Astrocyte of the spinal cord (primary cell): ENCODE results near the gene APLP1.
A peak's percentile ranks its signal among the peaks of the same experiment; 100 is the strongest.
"Not testable (repeated sequence)": the region's sequence is repeated elsewhere in the genome, so short reads cannot be mapped to it uniquely, and the experiment has no call there.

Experiments
- DNase-seq: peaks from one replicate; pipeline ENCODE4 v3.0.0; 2011; ENCODE audit warnings: low read depth, low spot score
- H3K4me3 ChIP-seq: 2 replicates; pipeline ENCODE4 v1.5.1; 2011; ENCODE audit warnings: low read depth, mild to moderate bottlenecking, low read length, moderate library complexity
- in situ Hi-C: cut with HindIII; loops from 2 replicates; pipeline ENCODE4 v1.10.0; 2017; ENCODE audit warnings: low sequenced_read_pairs
- TF ChIP-seq, protein P1 (sequence below): IDR thresholded peaks from 2 replicates; pipeline ENCODE4 v1.5.1; 2012; ENCODE audit warnings: low read depth, mild to moderate bottlenecking, low read length, inconsistent platforms

Gene APLP1

DNA sequence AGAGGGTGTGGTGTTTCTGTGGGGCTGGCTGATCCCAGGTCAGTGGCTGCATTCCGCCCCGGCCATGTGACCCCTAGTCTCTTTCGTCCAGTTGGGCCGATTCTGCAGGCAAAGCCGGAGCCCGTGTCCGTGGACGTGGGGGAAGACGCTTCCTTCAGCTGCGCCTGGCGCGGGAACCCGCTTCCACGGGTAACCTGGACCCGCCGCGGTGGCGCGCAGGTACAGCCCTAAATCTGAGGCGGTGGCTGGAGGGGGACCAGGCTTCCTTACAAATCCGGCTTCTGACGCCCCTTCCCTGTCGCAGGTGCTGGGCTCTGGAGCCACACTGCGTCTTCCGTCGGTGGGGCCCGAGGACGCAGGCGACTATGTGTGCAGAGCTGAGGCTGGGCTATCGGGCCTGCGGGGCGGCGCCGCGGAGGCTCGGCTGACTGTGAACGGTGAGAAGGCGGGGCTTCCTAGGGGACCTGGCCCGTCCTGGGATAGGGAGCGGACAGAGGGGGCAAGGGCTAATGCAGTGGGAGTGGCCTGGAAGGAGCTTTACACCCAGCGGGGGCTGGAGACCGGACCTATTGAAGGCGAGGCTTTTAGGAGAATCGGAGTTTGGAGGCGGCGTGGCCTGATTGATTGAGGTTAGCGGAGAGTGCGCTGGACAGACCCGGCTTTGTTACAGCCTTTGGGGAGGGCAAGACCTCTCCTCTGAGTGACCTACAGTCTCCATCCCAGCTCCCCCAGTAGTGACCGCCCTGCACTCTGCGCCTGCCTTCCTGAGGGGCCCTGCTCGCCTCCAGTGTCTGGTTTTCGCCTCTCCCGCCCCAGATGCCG, 7.3 kb upstream of the APLP1 start:
- TF ChIP-seq, protein P1, sequence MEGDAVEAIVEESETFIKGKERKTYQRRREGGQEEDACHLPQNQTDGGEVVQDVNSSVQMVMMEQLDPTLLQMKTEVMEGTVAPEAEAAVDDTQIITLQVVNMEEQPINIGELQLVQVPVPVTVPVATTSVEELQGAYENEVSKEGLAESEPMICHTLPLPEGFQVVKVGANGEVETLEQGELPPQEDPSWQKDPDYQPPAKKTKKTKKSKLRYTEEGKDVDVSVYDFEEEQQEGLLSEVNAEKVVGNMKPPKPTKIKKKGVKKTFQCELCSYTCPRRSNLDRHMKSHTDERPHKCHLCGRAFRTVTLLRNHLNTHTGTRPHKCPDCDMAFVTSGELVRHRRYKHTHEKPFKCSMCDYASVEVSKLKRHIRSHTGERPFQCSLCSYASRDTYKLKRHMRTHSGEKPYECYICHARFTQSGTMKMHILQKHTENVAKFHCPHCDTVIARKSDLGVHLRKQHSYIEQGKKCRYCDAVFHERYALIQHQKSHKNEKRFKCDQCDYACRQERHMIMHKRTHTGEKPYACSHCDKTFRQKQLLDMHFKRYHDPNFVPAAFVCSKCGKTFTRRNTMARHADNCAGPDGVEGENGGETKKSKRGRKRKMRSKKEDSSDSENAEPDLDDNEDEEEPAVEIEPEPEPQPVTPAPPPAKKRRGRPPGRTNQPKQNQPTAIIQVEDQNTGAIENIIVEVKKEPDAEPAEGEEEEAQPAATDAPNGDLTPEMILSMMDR = no peak
- no peak overlapping the region for H3K4me3 ChIP-seq
- no peak for DNase-seq
- in situ Hi-C loops = no loop called here

DNA sequence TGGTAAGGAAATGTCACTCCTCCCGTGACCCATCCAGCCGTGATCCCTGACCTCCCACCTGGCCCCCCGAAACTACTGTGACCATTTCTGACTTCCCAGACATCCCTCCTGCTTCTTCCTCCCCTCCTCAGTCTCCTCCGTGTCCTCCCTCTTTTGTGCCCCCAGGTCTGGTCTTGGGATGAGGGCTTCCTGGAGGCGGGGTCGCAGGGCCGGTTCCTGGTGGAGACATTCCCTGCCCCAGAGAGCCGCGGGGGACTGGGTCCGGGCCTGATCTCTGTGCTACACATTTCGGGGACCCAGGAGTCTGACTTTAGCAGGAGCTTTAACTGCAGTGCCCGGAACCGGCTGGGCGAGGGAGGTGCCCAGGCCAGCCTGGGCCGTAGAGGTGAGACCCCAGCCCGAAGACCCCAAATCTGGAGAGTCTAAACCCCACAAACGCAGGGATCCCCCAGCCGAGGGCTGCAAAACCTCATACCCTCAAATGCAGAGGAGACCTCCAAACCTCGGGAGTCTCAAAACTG, 6.7 kb upstream of the APLP1 start:
- no peak overlapping the region for H3K4me3 ChIP-seq
- TF ChIP-seq, protein P1 = no peak
- in situ Hi-C loops = no loop called here
- DNase-seq = no peak

DNA sequence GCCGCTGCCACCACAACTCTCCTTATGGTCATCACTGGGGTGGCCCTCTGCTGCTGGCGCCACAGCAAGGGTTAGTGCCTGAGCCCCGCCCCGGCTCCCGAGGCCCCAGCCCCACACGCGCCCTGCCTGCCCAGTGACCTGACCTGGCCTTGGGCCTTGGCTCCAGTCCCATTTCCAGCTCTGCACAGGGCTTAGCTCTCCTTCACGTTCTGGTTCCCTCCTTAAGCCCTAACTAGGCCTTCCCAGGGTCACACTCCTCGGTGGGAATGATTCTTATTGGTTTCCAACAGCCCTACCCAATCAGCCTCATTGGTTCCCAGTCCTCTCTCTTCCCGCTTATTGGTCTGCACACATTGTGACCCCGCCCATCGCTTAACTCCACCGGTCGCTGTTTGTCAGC, 5.8 kb upstream of the APLP1 start:
- TF ChIP-seq, protein P1 = no peak
- in situ Hi-C loops = no loop called here
- no peak for DNase-seq
- no peak overlapping the region for H3K4me3 ChIP-seq

DNA sequence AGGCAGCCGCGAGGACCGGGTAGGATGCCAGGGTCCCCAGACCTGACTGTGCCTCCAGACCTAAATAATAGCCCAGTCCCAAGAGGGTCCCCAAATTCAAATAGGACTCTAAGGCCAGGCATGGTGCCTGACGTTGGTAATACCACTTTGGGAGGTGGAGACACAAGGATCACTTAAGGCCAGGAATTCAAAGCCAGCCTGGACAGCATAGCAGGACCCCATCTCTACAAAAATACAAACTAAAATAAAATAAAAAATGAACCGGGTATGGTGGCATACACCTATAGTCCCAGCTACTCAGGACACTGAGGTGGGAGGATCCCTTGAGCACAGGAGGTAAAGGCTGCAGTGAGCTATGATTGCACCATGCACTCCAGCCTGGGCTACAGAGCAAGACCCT, 5.4 kb upstream of the APLP1 start:
- in situ Hi-C loops = no loop called here
- no peak overlapping the region for H3K4me3 ChIP-seq

DNA sequence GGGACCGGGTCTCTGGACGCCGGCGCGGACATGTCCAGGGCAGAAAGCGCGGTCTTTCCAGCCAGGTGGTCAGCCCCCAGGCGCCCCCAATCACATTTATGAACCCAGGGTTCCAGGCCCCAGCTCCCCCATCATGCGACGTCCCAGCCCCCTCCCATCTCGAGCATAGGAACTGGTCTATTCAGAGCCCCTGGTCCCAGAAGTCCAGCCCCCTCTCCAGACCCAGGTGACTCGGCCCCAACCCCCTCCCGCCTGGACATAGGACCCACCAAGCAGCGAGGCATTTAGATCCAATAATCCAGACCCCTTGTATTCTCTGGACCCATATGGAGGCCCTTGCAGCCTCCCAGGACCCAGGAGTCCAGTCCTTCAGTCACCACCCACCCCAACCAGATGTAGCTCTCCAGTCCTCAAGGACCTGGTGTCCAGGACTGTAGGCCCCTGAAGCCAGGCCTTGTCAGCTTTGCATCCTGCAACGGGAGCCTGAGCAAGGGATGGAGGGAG, 501 bp downstream of the APLP1 start:
- TF ChIP-seq, protein P1 = no peak
- in situ Hi-C loops = no loop called here
- DNase-seq = no peak
- H3K4me3 ChIP-seq = peak overlapping the region; percentile 17

More for the DNA sequence above, 5.4 kb upstream of the APLP1 start:
- TF ChIP-seq, protein P1 = no peak
- DNase-seq = no peak

DNA sequence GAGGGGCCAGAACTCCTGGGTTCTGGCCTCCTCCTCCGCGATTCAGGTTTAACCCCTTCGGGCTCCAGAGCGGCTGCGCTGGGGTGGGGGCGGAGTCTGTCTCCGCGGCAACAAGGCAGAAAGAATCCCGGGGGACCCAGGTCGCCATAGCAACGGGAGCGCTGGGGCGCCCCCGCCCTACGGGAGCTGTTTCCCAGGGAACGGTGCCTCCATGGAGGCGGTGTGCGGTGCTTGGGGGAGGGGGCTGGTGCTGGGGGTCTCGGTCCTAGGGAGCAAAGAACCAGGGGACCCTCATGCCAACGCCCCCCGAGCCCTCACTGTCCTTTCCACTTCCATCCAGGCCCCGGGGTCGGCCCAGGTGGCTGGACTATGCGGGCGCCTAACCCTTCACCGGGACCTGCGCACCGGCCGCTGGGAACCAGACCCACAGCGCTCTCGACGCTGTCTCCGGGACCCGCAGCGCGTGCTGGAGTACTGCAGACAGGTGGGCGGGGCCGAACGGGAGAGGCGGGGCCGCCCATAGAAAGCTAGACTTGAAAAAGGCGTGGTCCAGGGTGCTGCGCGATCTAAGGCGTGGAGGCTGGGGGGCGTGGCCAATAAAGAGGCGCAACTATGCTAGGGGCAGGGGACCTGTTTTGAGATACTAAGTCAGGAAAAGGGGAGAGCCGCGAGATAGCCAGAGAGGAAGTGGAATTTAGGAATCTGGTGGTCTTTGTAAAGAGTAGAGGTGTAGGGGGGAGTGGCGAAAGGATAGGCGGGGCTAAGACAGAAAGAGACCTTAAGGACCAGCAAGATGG, 1.2 kb downstream of the APLP1 start:
- H3K4me3 ChIP-seq = peak overlapping the region; percentile 7
- in situ Hi-C loops = no loop called here
- peak; percentile 72 for DNase-seq
- TF ChIP-seq, protein P1 = no peak

DNA sequence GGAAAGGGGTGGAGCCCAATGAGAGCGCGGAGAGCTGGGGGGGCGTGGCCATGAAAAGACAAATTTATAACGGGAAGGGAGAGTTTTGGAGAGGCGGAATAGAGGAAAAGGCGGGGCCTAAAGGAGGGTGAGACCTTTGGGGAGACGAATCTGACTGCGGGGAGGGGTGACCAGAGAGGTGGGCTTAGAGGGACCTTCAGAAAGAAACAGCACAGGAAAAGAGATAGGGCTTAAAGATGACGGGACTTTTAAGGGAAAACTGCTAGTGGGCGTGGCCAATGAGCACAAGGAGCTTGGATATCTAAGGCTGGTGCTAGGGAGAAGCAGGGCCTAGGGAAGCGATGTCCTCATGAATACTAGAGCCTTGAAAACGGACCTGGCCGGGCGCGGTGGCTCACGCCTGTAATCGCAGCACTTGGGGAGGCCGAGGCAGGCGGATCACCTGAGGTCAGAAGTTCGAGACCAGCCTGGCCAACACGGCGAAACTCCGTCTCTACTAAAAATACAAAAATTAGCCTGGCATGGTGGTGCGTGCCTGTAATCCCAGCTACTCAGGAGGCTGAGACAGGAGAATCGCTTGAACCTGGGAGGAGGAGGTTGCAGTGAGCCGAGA, 1.9 kb downstream of the APLP1 start:
- H3K4me3 ChIP-seq, DNase-seq, in situ Hi-C loops: not testable (repeated sequence)
